Lower lobe of right lung (tissue), 2 donors: ENCODE measurements around the gene PCSK2. TPM values are rescaled to one million over a fixed set of nuclear protein-coding genes. Genes with fewer than 3 reads are reported as not detected.

Source experiments
- ATAC-seq, 2 donors: fragments of 200-7000 bp; cut with Tn5 transposase; one replicate each; pipeline ENCODE4 v1.9.1; 2020 to 2022; ENCODE audit warnings: mild to moderate bottlenecking in 2 of 2, moderate library complexity in 2 of 2
- DNase-seq: peaks from one replicate; pipeline ENCODE4 v3.0.0-alpha.2; 2020
- H3K27ac ChIP-seq: fragments of 200-600 bp; one replicate; pipeline ENCODE4 v1.8.0; 2022
- H3K27me3 ChIP-seq: fragments of 200-600 bp; one replicate; pipeline ENCODE4 v1.8.0; 2022; ENCODE audit warnings: low read depth
- H3K36me3 ChIP-seq: fragments of 200-600 bp; one replicate; pipeline ENCODE4 v1.8.0; 2022; ENCODE audit warnings: mild to moderate bottlenecking
- H3K4me1 ChIP-seq: fragments of 200-600 bp; one replicate; pipeline ENCODE4 v1.8.0; 2022
- H3K4me3 ChIP-seq: fragments of 200-600 bp; one replicate; pipeline ENCODE4 v1.8.0; 2022; ENCODE audit warnings: mild to moderate bottlenecking
- H3K9me3 ChIP-seq: fragments of 200-600 bp; one replicate; pipeline ENCODE4 v1.8.0; 2022
- CTCF ChIP-seq: fragments of 200-600 bp; IDR thresholded peaks from one replicate; pipeline ENCODE4 v1.8.0; 2022; ENCODE audit warnings: antibody characterized with exemption, mild to moderate bottlenecking
- intact Hi-C: fragments of 100-400 bp; cut with DNase I; formaldehyde crosslinking; loops from one replicate; pipeline ENCODE4 v1.11.0; 2022
- total RNA-seq: library from RNA; stranded (reverse); fragmentation: NEBNext Ultra II Directional; extraction: Animal tissue kit (Norgen Biotek cat#: 25700); gene quantifications from one replicate; pipeline ENCODE4 v1.2.1, GENCODE V29; 2021
- donor health status: DM: no; HTN: yes; CAD: no; lungs with severe emphysema.

Gene PCSK2
- total RNA-seq, 1 donor from 2014 or later: 38.8 TPM

GRCh38 chr20:17473659-17474058 lies 246.8 kb downstream of the PCSK2 start:
- Histone ChIP-seq H3K4me1 (no peaks in the 10 kb centered on the region), H3K36me3 (no peaks in the 10 kb centered on the region), H3K27ac (no peak overlapping the region), H3K9me3 (no peaks in the 10 kb centered on the region), H3K4me3 (no peak overlapping the region), H3K27me3 (no peaks in the 10 kb centered on the region)
- intact Hi-C loops: no loop called here
- ATAC-seq (no peak), DNase-seq (no peak)
- no peak for TF ChIP-seq CTCF

GRCh38 chr20:17479063-17479657 lies 252.3 kb downstream of the PCSK2 start:
- no peaks in the 10 kb centered on the region for H3K4me1 ChIP-seq
- no peak overlapping the region for H3K4me3 ChIP-seq
- ATAC-seq (no peak), DNase-seq (no peak)
- TF ChIP-seq CTCF: no peak
- no peaks in the 10 kb centered on the region for H3K27me3 ChIP-seq
- no peaks in the 10 kb centered on the region for H3K9me3 ChIP-seq
- H3K36me3 ChIP-seq: no peaks in the 10 kb centered on the region
- intact Hi-C loops: no loop called here
- no peak overlapping the region for H3K27ac ChIP-seq

GRCh38 chr20:17480696-17481095 lies 253.9 kb downstream of the PCSK2 start:
- Histone ChIP-seq H3K36me3 (no peaks in the 10 kb centered on the region), H3K9me3 (no peaks in the 10 kb centered on the region), H3K4me1 (no peaks in the 10 kb centered on the region), H3K27me3 (peaks cover 8% of the 10 kb centered on the region), H3K27ac (no peak overlapping the region), H3K4me3 (no peak overlapping the region)
- no peak for TF ChIP-seq CTCF
- ATAC-seq (no peak), DNase-seq (no peak)
- intact Hi-C loops: no loop called here

GRCh38 chr20:17481661-17482060 lies 254.8 kb downstream of the PCSK2 start:
- no peak for ATAC-seq
- H3K4me1 ChIP-seq: no peaks in the 10 kb centered on the region
- intact Hi-C loops: no loop called here
- no peak overlapping the region for H3K4me3 ChIP-seq
- H3K27me3 ChIP-seq: peaks cover 8% of the 10 kb centered on the region
- no peak for DNase-seq
- H3K27ac ChIP-seq: no peak overlapping the region
- no peak for TF ChIP-seq CTCF
- no peaks in the 10 kb centered on the region for H3K9me3 ChIP-seq
- no peaks in the 10 kb centered on the region for H3K36me3 ChIP-seq

GRCh38 chr20:17482536-17482935 lies 255.7 kb downstream of the PCSK2 start:
- intact Hi-C loops: no loop called here
- Histone ChIP-seq H3K27me3 (peaks cover 8% of the 10 kb centered on the region), H3K4me3 (no peak overlapping the region), H3K27ac (no peak overlapping the region), H3K9me3 (no peaks in the 10 kb centered on the region), H3K4me1 (no peaks in the 10 kb centered on the region), H3K36me3 (no peaks in the 10 kb centered on the region)
- TF ChIP-seq CTCF: no peak
- DNase-seq (no peak), ATAC-seq (no peak)

GRCh38 chr20:17485017-17485416 lies 258.2 kb downstream of the PCSK2 start:
- TF ChIP-seq CTCF: no peak
- Histone ChIP-seq H3K9me3 (no peaks in the 10 kb centered on the region), H3K27me3 (peaks cover 8% of the 10 kb centered on the region), H3K36me3 (no peaks in the 10 kb centered on the region), H3K4me3 (no peak overlapping the region), H3K4me1 (no peaks in the 10 kb centered on the region), H3K27ac (no peak overlapping the region)
- ATAC-seq: no peak
- no peak for DNase-seq
- intact Hi-C loops: no loop called here
